PC-9 (cell line): ENCODE data around the gene DLGAP1. TPM values are rescaled to one million over a fixed set of nuclear protein-coding genes. Genes with fewer than 3 reads are reported as not detected.

ENCODE experiments used
- BruUV-seq: library from RNA; stranded (reverse); fragments of 400-500 nt; replicated peaks from 2 replicates; lab custom pipeline; 2021; lab: Mats Ljungman, UMichigan
- CTCF ChIA-PET: fragments of 300-600 bp; sonication (Branson Sonifier 250); formaldehyde crosslinking; loops from one replicate; lab custom pipeline; 2022; ENCODE audit warnings: antibody characterized with exemption; lab: Charles Lee
- POLR2A ChIA-PET: fragments of 300-600 bp; sonication (Branson Sonifier 250); formaldehyde crosslinking; loops from one replicate; lab custom pipeline; 2022; ENCODE audit warnings: antibody characterized with exemption; ENCODE audit not compliant: unreplicated experiment; lab: Charles Lee
- DNase-seq, 2 experiments: peaks; one replicate each; pipeline versions ENCODE4 v3.0.0 to v3.0.0-alpha.2; 2015 to 2022; ENCODE audit warnings: mixed read lengths in 1 of 2
- H2AFZ ChIP-seq: fragments of 200-600 bp; sonication (generic); 2 replicates; pipeline ENCODE4 v1.8.1; 2017; ENCODE audit warnings: antibody characterized with exemption
- H3F3A ChIP-seq: fragments of 200-600 bp; sonication (generic); 2 replicates; pipeline ENCODE4 v1.8.1; 2017; ENCODE audit warnings: antibody characterized with exemption, mild to moderate bottlenecking, low read depth; ENCODE audit not compliant: insufficient read depth
- H3K27ac ChIP-seq: fragments of 200-600 bp; sonication (generic); 2 replicates; pipeline ENCODE4 v1.6.1; 2016; ENCODE audit warnings: mixed run types
- H3K27me3 ChIP-seq: fragments of 200-600 bp; sonication (generic); 2 replicates; pipeline ENCODE4 v1.6.1; 2016; ENCODE audit warnings: low read depth, mixed run types; ENCODE audit not compliant: insufficient read depth
- H3K36me3 ChIP-seq: fragments of 200-600 bp; sonication (generic); 2 replicates; pipeline ENCODE4 v1.6.1; 2016; ENCODE audit warnings: low read depth, mixed run types
- H3K4me1 ChIP-seq: fragments of 200-600 bp; sonication (generic); replicated peaks from 2 replicates; pipeline ENCODE4 v1.6.1; 2016; ENCODE audit warnings: mixed run types; ENCODE audit not compliant: insufficient read depth
- H3K4me2 ChIP-seq: fragments of 200-600 bp; sonication (generic); 2 replicates; pipeline ENCODE4 v1.6.1; 2017; ENCODE audit warnings: mixed run types
- H3K4me3 ChIP-seq: fragments of 200-600 bp; sonication (generic); 2 replicates; pipeline ENCODE4 v1.6.1; 2016; ENCODE audit warnings: mixed run types
- H3K79me2 ChIP-seq: fragments of 200-600 bp; sonication (generic); 2 replicates; pipeline ENCODE4 v1.6.1; 2017; ENCODE audit warnings: low read depth, mixed run types
- H3K9me2 ChIP-seq: fragments of 200-600 bp; sonication (generic); 2 replicates; pipeline ENCODE4 v1.8.1; 2017; ENCODE audit warnings: mild to moderate bottlenecking; ENCODE audit not compliant: insufficient read depth
- H3K9me3 ChIP-seq: fragments of 200-600 bp; sonication (generic); 2 replicates; pipeline ENCODE4 v1.8.1; 2016; ENCODE audit warnings: low read depth; ENCODE audit not compliant: insufficient read depth
- H4K20me1 ChIP-seq: fragments of 200-600 bp; sonication (generic); 2 replicates; pipeline ENCODE4 v1.8.1; 2017; ENCODE audit not compliant: insufficient read depth
- CTCF ChIP-seq: fragments of 200-600 bp; sonication (generic); conservative IDR thresholded peaks from 2 replicates; pipeline ENCODE4 v1.6.1; 2017; ENCODE audit warnings: mixed run types, antibody characterized with exemption, mild to moderate bottlenecking, moderate library complexity
- EZH2 ChIP-seq: fragments of 200-600 bp; sonication (generic); IDR thresholded peaks from 2 replicates; pipeline ENCODE4 v1.8.0; 2017; ENCODE audit warnings: antibody characterized with exemption, low read depth
- intact Hi-C: fragments of 100-400 bp; cut with micrococcal nuclease; formaldehyde crosslinking; loops from one replicate; pipeline ENCODE4 v1.10.0; 2022; ENCODE audit not compliant: unreplicated experiment
- total RNA-seq: library from RNA; stranded (reverse); gene quantifications from 2 replicates; pipeline ENCODE4 v1.2.3, GENCODE V29; 2021

DLGAP1 gene
- total RNA-seq, 1 experiment from 2014 or later, result not detected

DNA sequence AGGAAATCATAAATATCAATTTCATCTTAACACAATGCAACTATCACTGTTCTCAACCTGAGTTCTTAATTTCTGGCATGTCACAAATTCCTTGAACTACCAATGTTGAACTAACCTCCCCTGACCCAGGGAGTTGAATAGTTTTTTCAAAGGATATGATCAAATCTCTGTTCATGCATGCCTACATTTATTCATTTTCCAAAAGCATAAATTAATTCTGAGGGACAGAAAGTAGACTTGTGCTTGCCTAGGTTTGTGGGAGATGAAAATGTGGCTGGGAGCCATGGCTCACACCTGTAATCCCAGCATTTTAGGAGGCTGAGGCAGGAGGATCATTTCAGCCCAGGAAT, 829.4 kb downstream of the DLGAP1 start:
- no peaks in the 10 kb centered on the region for H3K27me3 ChIP-seq
- no peaks in the 10 kb centered on the region for H4K20me1 ChIP-seq
- CTCF ChIA-PET, result interaction anchor here (0.7 kb wide), 1 partner anchor 164 kb away, joined by 7 read pairs; no protein-coding TSS in a partner anchor
- no peaks in the 10 kb centered on the region for H3K9me2 ChIP-seq
- H3K9me3 ChIP-seq, result no peaks in the 10 kb centered on the region
- no peak overlapping the region for H2AFZ ChIP-seq
- POLR2A ChIA-PET, result interaction anchor here (0.5 to 3.0 kb wide), 6 partner anchors 20 to 173 kb away, joined by 3 to 63 read pairs (median 8); no protein-coding TSS in a partner anchor
- H3K79me2 ChIP-seq, result 0 out of 2 replicates have a peak, but pooled peaks cover 7% of the 10 kb centered on the region
- peak overlapping the region; percentile 58 for H3K4me3 ChIP-seq
- H3K36me3 ChIP-seq, result no peaks in the 10 kb centered on the region
- H3K27ac ChIP-seq, result peak overlapping the region; percentile 100
- TF ChIP-seq EZH2, result no peak
- TF ChIP-seq CTCF, result no peak
- DNase-seq, result peak in 1 of 2 experiments; percentile 51
- peaks cover 60% of the 10 kb centered on the region for H3K4me1 ChIP-seq
- H3F3A ChIP-seq, result peaks cover 53% of the 10 kb centered on the region
- BruUV-seq, result no TSS peak
- intact Hi-C loops, result loop anchor here (10.0 kb wide), 1 partner anchor 169 kb away; no protein-coding TSS in a partner anchor
- H3K4me2 ChIP-seq, result peak overlapping the region; percentile 93

DNA sequence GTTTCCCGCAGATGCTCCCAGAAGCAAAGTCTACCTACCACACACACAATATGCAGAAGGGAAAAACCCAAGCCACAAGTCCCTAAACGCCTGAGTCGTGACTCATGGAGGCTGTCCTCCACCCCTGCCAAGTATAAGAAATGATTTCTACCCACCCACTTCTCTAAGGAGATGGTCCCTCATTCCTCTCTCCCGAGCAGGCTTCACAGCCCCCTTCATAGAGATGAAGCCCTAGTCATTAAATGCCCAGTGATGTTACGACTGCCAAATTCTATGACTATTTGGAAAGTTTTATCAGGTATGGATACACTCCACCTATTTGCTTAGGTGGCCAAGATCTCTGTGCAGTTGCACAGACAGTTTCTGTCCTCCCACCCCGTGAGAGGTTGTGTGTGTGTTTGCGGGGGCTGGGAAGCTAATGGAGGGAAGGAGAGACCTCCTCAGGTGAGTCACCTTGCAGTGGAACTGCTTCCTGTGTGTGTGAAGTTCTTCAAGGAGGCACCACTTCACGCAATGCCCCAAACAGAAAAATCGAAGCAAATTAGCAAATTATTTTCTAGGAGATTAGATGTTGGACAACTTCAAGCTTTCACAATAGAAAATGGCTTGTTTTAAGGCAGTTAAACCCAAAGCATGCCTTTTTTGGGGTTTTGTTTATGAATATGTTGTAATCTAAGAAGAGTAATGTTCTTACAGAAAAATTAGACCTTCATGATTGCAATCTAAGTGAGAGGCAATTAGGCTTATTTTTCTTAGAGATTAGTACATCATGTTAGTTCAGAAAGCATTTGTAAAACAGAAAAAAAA, 830.0 kb downstream of the DLGAP1 start:
- Histone ChIP-seq H3K27ac (peak overlapping the region; percentile 100), H3K9me3 (no peaks in the 10 kb centered on the region), H3K79me2 (0 out of 2 replicates have a peak, but pooled peaks cover 7% of the 10 kb centered on the region), H3K27me3 (no peaks in the 10 kb centered on the region), H3K4me3 (peak overlapping the region; percentile 58), H3K36me3 (no peaks in the 10 kb centered on the region), H3K4me1 (peaks cover 62% of the 10 kb centered on the region), H3K4me2 (peak overlapping the region; percentile 93), H4K20me1 (no peaks in the 10 kb centered on the region), H3F3A (peaks cover 53% of the 10 kb centered on the region), H2AFZ (no peak overlapping the region), H3K9me2 (no peaks in the 10 kb centered on the region)
- no peak for TF ChIP-seq EZH2
- TF ChIP-seq CTCF, result no peak
- CTCF ChIA-PET, result interaction anchor here (0.5 to 0.7 kb wide), 3 partner anchors 13 to 193 kb away, joined by 3 to 12 read pairs (median 7); no protein-coding TSS in a partner anchor
- DNase-seq, result peak; percentile 81 to 91
- intact Hi-C loops, result loop anchor here (1.0 to 10.0 kb wide), 9 partner anchors 14 to 344 kb away; no protein-coding TSS in a partner anchor
- POLR2A ChIA-PET, result interaction anchor here (0.5 to 3.0 kb wide), 10 partner anchors 19 to 173 kb away, joined by 3 to 63 read pairs (median 8); no protein-coding TSS in a partner anchor
- TSS peak; percentile 67 for BruUV-seq

- Histone ChIP-seq H3K9me3 (no peaks in the 10 kb centered on the region), H3K4me3 (peak overlapping the region; percentile 58), H2AFZ (no peak overlapping the region), H3K79me2 (0 out of 2 replicates have a peak, but pooled peaks cover 7% of the 10 kb centered on the region), H3K27me3 (no peaks in the 10 kb centered on the region), H3F3A (peaks cover 53% of the 10 kb centered on the region), H3K4me1 (peaks cover 62% of the 10 kb centered on the region), H4K20me1 (no peaks in the 10 kb centered on the region), H3K9me2 (no peaks in the 10 kb centered on the region), H3K36me3 (no peaks in the 10 kb centered on the region), H3K27ac (peak overlapping the region; percentile 100), H3K4me2 (peak overlapping the region; percentile 93)
- DNase-seq, result no peak
- intact Hi-C loops, result loop anchor here (1.0 to 10.0 kb wide), 9 partner anchors 15 to 343 kb away; no protein-coding TSS in a partner anchor
- TF ChIP-seq CTCF (0 out of 2 replicates have a peak, but pooled peaks have one; percentile 18), EZH2 (no peak)
- TSS peak; percentile 51 for BruUV-seq
- ChIA-PET CTCF (interaction anchor here (0.5 to 1.8 kb wide), 3 partner anchors 14 to 194 kb away, joined by 3 to 12 read pairs (median 8); no protein-coding TSS in a partner anchor), POLR2A (interaction anchor here (0.6 to 3.0 kb wide), 12 partner anchors 19 to 376 kb away, joined by 3 to 63 read pairs (median 10); no protein-coding TSS in a partner anchor)
Observed at GRCh38 chr18:3624546-3624934, 830.6 kb downstream of the DLGAP1 start.
